Caco-2 (cell line): ENCODE results near the gene IPP. TPM values are rescaled to one million over a fixed set of nuclear protein-coding genes. Genes with fewer than 3 reads are reported as not detected.
"Not testable (repeated sequence)": the region's sequence is repeated elsewhere in the genome, so short reads cannot be mapped to it uniquely, and the experiment has no call there.

Experiments used
- BruUV-seq: library from RNA; stranded (reverse); fragments of 400-500 nt; replicated peaks from 2 replicates; lab custom pipeline; 2021; lab: Mats Ljungman, UMichigan
- CTCF ChIA-PET: fragments of 300-600 bp; sonication (Branson Sonifier 250); formaldehyde crosslinking; loops from one replicate; lab custom pipeline; 2022; ENCODE audit warnings: antibody characterized with exemption; lab: Charles Lee
- POLR2A ChIA-PET: fragments of 300-600 bp; sonication (Branson Sonifier 250); formaldehyde crosslinking; loops from one replicate; lab custom pipeline; 2022; ENCODE audit warnings: antibody characterized with exemption; lab: Charles Lee
- DNase-seq, 2 experiments: peaks; one replicate each; pipeline versions ENCODE4 v3.0.0 to v3.0.0-alpha.2; 2020 to 2022
- H3K27me3 ChIP-seq: replicated peaks from 2 replicates; pipeline ENCODE4 v1.6.0; 2011; ENCODE audit warnings: low read length; ENCODE audit not compliant: control insufficient read depth, insufficient read depth
- H3K36me3 ChIP-seq: 2 replicates; pipeline ENCODE4 v1.5.1; 2011; ENCODE audit warnings: low read length; ENCODE audit not compliant: control insufficient read depth, insufficient read depth
- H3K4me1 ChIP-seq: fragments of 250-450 bp; sonication (Bioruptor Pico); 2 replicates; pipeline ENCODE4 v1.5.1; 2020; ENCODE audit warnings: mild to moderate bottlenecking
- H3K4me3 ChIP-seq: 2 replicates; pipeline ENCODE4 v1.5.1; 2011; ENCODE audit warnings: low read depth, mild to moderate bottlenecking, control low read depth, low read length
- H3K9me3 ChIP-seq: fragments of 250-450 bp; sonication (Bioruptor Pico); 2 replicates; pipeline ENCODE4 v1.5.1; 2020; ENCODE audit warnings: mild to moderate bottlenecking, moderate library complexity
- H3K27ac Mint-ChIP-seq: one replicate; pipeline ENCODE4 v1.8.0; 2022; ENCODE audit warnings: mixed read lengths; ENCODE audit not compliant: unreplicated experiment
- H3K27me3 Mint-ChIP-seq: one replicate; pipeline ENCODE4 v1.8.0; 2022; ENCODE audit warnings: mixed read lengths; ENCODE audit not compliant: insufficient read depth, unreplicated experiment
- H3K36me3 Mint-ChIP-seq: one replicate; pipeline ENCODE4 v1.8.0; 2022; ENCODE audit warnings: mild to moderate bottlenecking, mixed read lengths; ENCODE audit not compliant: insufficient read depth, unreplicated experiment
- H3K4me1 Mint-ChIP-seq: one replicate; pipeline ENCODE4 v1.8.0; 2022; ENCODE audit warnings: low read depth, mixed read lengths; ENCODE audit not compliant: unreplicated experiment
- H3K4me3 Mint-ChIP-seq: one replicate; pipeline ENCODE4 v1.8.0; 2022; ENCODE audit warnings: mild to moderate bottlenecking, moderate library complexity, mixed read lengths; ENCODE audit not compliant: unreplicated experiment
- H3K9me3 Mint-ChIP-seq: one replicate; pipeline ENCODE4 v1.8.0; 2022; ENCODE audit warnings: mixed read lengths; ENCODE audit not compliant: unreplicated experiment
- CTCF ChIP-seq, 2 experiments: fragments of 200-600 bp in 1 of 2; IDR thresholded peaks; 1 replicate in 1 of 2; 2 replicates in 1 of 2; pipeline versions ENCODE4 v1.5.1 to v1.8.0; 2011 to 2022; ENCODE audit warnings: antibody characterized with exemption in 1 of 2, control low read depth in 1 of 2, inconsistent platforms in 1 of 2, low read depth in 1 of 2, low read length in 1 of 2, mild to moderate bottlenecking in 1 of 2, moderate library complexity in 1 of 2; ENCODE audit not compliant: insufficient read depth in 1 of 2, severe bottlenecking in 1 of 2, unreplicated experiment in 1 of 2
- intact Hi-C: fragments of 100-400 bp; cut with micrococcal nuclease; formaldehyde crosslinking; loops from one replicate; pipeline ENCODE4 v1.10.0; 2022; ENCODE audit not compliant: unreplicated experiment
- total RNA-seq: library from RNA; stranded (reverse); gene quantifications from 2 replicates; pipeline ENCODE4 v1.2.3, GENCODE V29; 2022

Gene IPP
- total RNA-seq, 1 experiment from 2014 or later = 7.6 TPM

- ChIA-PET POLR2A (no interaction called here), CTCF (no interaction called here)
- Histone ChIP-seq H3K27me3 (no peaks in the 10 kb centered on the region), H3K9me3 (no peaks in the 10 kb centered on the region), H3K4me1 (no peaks in the 10 kb centered on the region), H3K4me3 (no peak overlapping the region), H3K36me3 (no peaks in the 10 kb centered on the region)
- Mint-ChIP-seq H3K27me3 (no peaks in the 10 kb centered on the region), H3K36me3 (peaks cover 7% of the 10 kb centered on the region), H3K9me3 (peaks cover 10% of the 10 kb centered on the region), H3K4me1 (no peaks in the 10 kb centered on the region), H3K27ac (no peak overlapping the region), H3K4me3 (no peak overlapping the region)
- BruUV-seq = no TSS peak
- TF ChIP-seq CTCF (IDR thresholded peaks at IDR 0.05; ENCODE audit: insufficient read depth in 1 of 2, low read depth in 1 of 2, low read length in 1 of 2, severe bottlenecking in 1 of 2, unreplicated experiment in 1 of 2) = no peak
- no peak for DNase-seq
- intact Hi-C loops = no loop called here
Observed at GRCh38 chr1:45704637-45705036, 45.8 kb downstream of the IPP start.

- DNase-seq = no peak
- Mint-ChIP-seq H3K36me3 (peaks cover 18% of the 10 kb centered on the region), H3K27me3 (no peaks in the 10 kb centered on the region), H3K27ac (no peak overlapping the region), H3K4me3 (no peak overlapping the region), H3K9me3 (no peaks in the 10 kb centered on the region), H3K4me1 (no peaks in the 10 kb centered on the region)
- no peak overlapping the region for H3K4me3 ChIP-seq
- H3K36me3 ChIP-seq = no peaks in the 10 kb centered on the region
- no peaks in the 10 kb centered on the region for H3K4me1 ChIP-seq
- ChIA-PET POLR2A (interaction anchor here (0.6 kb wide), 1 partner anchor 11 kb away, joined by 5 read pairs; no protein-coding TSS in a partner anchor), CTCF (no interaction called here)
- intact Hi-C loops = no loop called here
- no TSS peak for BruUV-seq
- TF ChIP-seq CTCF (IDR thresholded peaks at IDR 0.05; ENCODE audit: insufficient read depth in 1 of 2, low read depth in 1 of 2, low read length in 1 of 2, severe bottlenecking in 1 of 2, unreplicated experiment in 1 of 2) = no peak
- H3K27me3 ChIP-seq = no peaks in the 10 kb centered on the region
- no peaks in the 10 kb centered on the region for H3K9me3 ChIP-seq
Observed at GRCh38 chr1:45694823-45695222, 55.6 kb downstream of the IPP start.

GRCh38 chr1:45693811-45694210, 56.6 kb downstream of the IPP start:
- H3K4me1 ChIP-seq, H3K36me3 ChIP-seq, H3K4me3 Mint-ChIP-seq, H3K27me3 Mint-ChIP-seq, H3K9me3 ChIP-seq, DNase-seq, H3K9me3 Mint-ChIP-seq, intact Hi-C loops, H3K27ac Mint-ChIP-seq, POLR2A ChIA-PET, BruUV-seq, H3K4me3 ChIP-seq, H3K4me1 Mint-ChIP-seq, H3K27me3 ChIP-seq: not testable (repeated sequence)
- H3K36me3 Mint-ChIP-seq = peaks cover 18% of the 10 kb centered on the region
- CTCF ChIA-PET = interaction anchor here (0.6 kb wide), 1 partner anchor 81 kb away, joined by 3 read pairs; no protein-coding TSS in a partner anchor
